ENCODE results near the gene ZDHHC23.

ZDHHC23 gene

GRCh38 chr3:113927556-113927955, 20.3 kb upstream of the ZDHHC23 start:
- TF ChIP-seq ZFX (IDR thresholded peaks at IDR 0.05; ENCODE audit: borderline replicate concordance) (no peak), CTCF (IDR thresholded peaks at IDR 0.05) (no peak)
- no peak overlapping the region for H3K27ac ChIP-seq

- TF ChIP-seq CTCF (IDR thresholded peaks at IDR 0.05) (no peak), ZFX (IDR thresholded peaks at IDR 0.05; ENCODE audit: borderline replicate concordance) (no peak)
- peak overlapping the region; percentile 86 for H3K27ac ChIP-seq
Measured at GRCh38 chr3:113946831-113947230, 982 bp upstream of the ZDHHC23 start.

- peak overlapping the region; percentile 86 for H3K27ac ChIP-seq
Measured at GRCh38 chr3:113948015-113948917, 453 bp downstream of the ZDHHC23 start.

GRCh38 chr3:113952921-113953320, 5.1 kb downstream of the ZDHHC23 start:
- H3K27ac ChIP-seq: no peak overlapping the region
- TF ChIP-seq CTCF (IDR thresholded peaks at IDR 0.05) (no peak), ZFX (IDR thresholded peaks at IDR 0.05; ENCODE audit: borderline replicate concordance) (no peak)

More at GRCh38 chr3:113948015-113948917, 453 bp downstream of the ZDHHC23 start:
- TF ChIP-seq ZFX (IDR thresholded peaks at IDR 0.05; ENCODE audit: borderline replicate concordance) (no peak), CTCF (IDR thresholded peaks at IDR 0.05) (no peak)

- TF ChIP-seq CTCF (IDR thresholded peaks at IDR 0.05) (no peak), ZFX (IDR thresholded peaks at IDR 0.05; ENCODE audit: borderline replicate concordance) (no peak)
Measured at GRCh38 chr3:113953677-113954076, 5.9 kb downstream of the ZDHHC23 start.

GRCh38 chr3:113954091-113954685, 6.4 kb downstream of the ZDHHC23 start:
- no peak for TF ChIP-seq CTCF (IDR thresholded peaks at IDR 0.05)
- TF ChIP-seq ZFX (IDR thresholded peaks at IDR 0.05; ENCODE audit: borderline replicate concordance): no peak
- H3K27ac ChIP-seq: no peak overlapping the region

More at GRCh38 chr3:113953677-113954076, 5.9 kb downstream of the ZDHHC23 start:
- H3K27ac ChIP-seq: no peak overlapping the region

GRCh38 chr3:113963879-113964278, 16.1 kb downstream of the ZDHHC23 start:
- TF ChIP-seq ZFX (IDR thresholded peaks at IDR 0.05; ENCODE audit: borderline replicate concordance): no peak
- no peak for TF ChIP-seq CTCF (IDR thresholded peaks at IDR 0.05)
- no peak overlapping the region for H3K27ac ChIP-seq

Data from 22Rv1 (cell line).